Measurements from ENCODE around the gene GRIK5. TPM values are rescaled to one million over a fixed set of nuclear protein-coding genes. Genes with fewer than 3 reads are reported as not detected.
A peak's percentile ranks its signal among the peaks of the same experiment; 100 is the strongest.

Gene GRIK5
- polyA plus RNA-seq, 1 donor from 2014 or later = 22.4 TPM

GRCh38 chr19:41959056-41960053, 110.7 kb downstream of the GRIK5 start, which contains the start of gene RABAC1:
TSS of gene RABAC1 (minus strand) at chr19:41959321. CDS start at chr19:41959292, 29 bp downstream.
- TF ChIP-seq EP300 (conservative IDR thresholded peaks at IDR 0.05; ENCODE audit: poor library complexity, severe bottlenecking) = peak; percentile 42
- peak; percentile 76 for TF ChIP-seq CTCF (IDR thresholded peaks at IDR 0.05; ENCODE audit: poor library complexity, severe bottlenecking)
- no peak for TF ChIP-seq RAD21 (conservative IDR thresholded peaks at IDR 0.05)
- no peak for TF ChIP-seq EZH2 (IDR thresholded peaks at IDR 0.05; ENCODE audit: borderline replicate concordance, insufficient read depth, low read length, poor library complexity, severe bottlenecking)
- TF ChIP-seq MXI1 (conservative IDR thresholded peaks at IDR 0.05; ENCODE audit: poor library complexity, severe bottlenecking) = peak; percentile 51
- no peak for TF ChIP-seq TAF1 (IDR thresholded peaks at IDR 0.05; ENCODE audit: low read depth)
- peak; percentile 33 for TF ChIP-seq SMC3 (conservative IDR thresholded peaks at IDR 0.05; ENCODE audit: poor library complexity)
- peak; percentile 41 for TF ChIP-seq REST (IDR thresholded peaks at IDR 0.05; ENCODE audit: borderline replicate concordance)
- no peaks in the 10 kb centered on the region for H3K9me2 ChIP-seq (ENCODE audit: insufficient read depth, low read length)
- H3K27ac ChIP-seq (ENCODE audit: low read length) = peak within 1 kb of the TSS; percentile 77
- H3K4me3 ChIP-seq (ENCODE audit: low read length) = peak within 1 kb of the TSS; percentile 98
- no peaks in the 10 kb centered on the region for H3K79me2 ChIP-seq (replicated peaks; ENCODE audit: insufficient read depth, low read length)
- H4K20me1 ChIP-seq (ENCODE audit: insufficient read depth) = no peaks in the 10 kb centered on the region
- H3K36me3 ChIP-seq (ENCODE audit: insufficient read depth, low read length) = no peaks in the 10 kb centered on the region
- no peaks in the 10 kb centered on the region for H3K27me3 ChIP-seq (ENCODE audit: insufficient read depth, low read depth, low read length)
- peak within 1 kb of the TSS; percentile 48 for H2AFZ ChIP-seq (ENCODE audit: low read depth, low read length)
- H3F3A ChIP-seq (ENCODE audit: insufficient read depth, low read length, poor library complexity, severe bottlenecking) = no peaks in the 10 kb centered on the region
- H3K4me2 ChIP-seq (ENCODE audit: low read length) = peak within 1 kb of the TSS; percentile 72
- H3K9me3 ChIP-seq (ENCODE audit: low read length) = no peaks in the 10 kb centered on the region
- peak within 1 kb of the TSS; percentile 89 for H3K9ac ChIP-seq (ENCODE audit: low read length)

GRCh38 chr19:41958367-41959055, 111.5 kb downstream of the GRIK5 start:
- Histone ChIP-seq H3K27ac (ENCODE audit: low read length) (peak overlapping the region; percentile 77), H3K9me2 (ENCODE audit: insufficient read depth, low read length) (no peaks in the 10 kb centered on the region), H3K79me2 (replicated peaks; ENCODE audit: insufficient read depth, low read length) (no peaks in the 10 kb centered on the region), H3K27me3 (ENCODE audit: insufficient read depth, low read depth, low read length) (no peaks in the 10 kb centered on the region), H3K36me3 (ENCODE audit: insufficient read depth, low read length) (no peaks in the 10 kb centered on the region), H4K20me1 (ENCODE audit: insufficient read depth) (no peaks in the 10 kb centered on the region), H3K9ac (ENCODE audit: low read length) (peak overlapping the region; percentile 89), H3K9me3 (ENCODE audit: low read length) (no peaks in the 10 kb centered on the region), H3K4me2 (ENCODE audit: low read length) (peak overlapping the region; percentile 72), H2AFZ (ENCODE audit: low read depth, low read length) (peak overlapping the region; percentile 27), H3K4me3 (ENCODE audit: low read length) (peak overlapping the region; percentile 98), H3F3A (ENCODE audit: insufficient read depth, low read length, poor library complexity, severe bottlenecking) (no peaks in the 10 kb centered on the region)
- peak; percentile 40 for TF ChIP-seq MXI1 (conservative IDR thresholded peaks at IDR 0.05; ENCODE audit: poor library complexity, severe bottlenecking)
- no peak for TF ChIP-seq RAD21 (conservative IDR thresholded peaks at IDR 0.05)
- peak; percentile 57 for TF ChIP-seq POLR2AphosphoS5 (IDR thresholded peaks at IDR 0.05)
- TF ChIP-seq EP300 (conservative IDR thresholded peaks at IDR 0.05; ENCODE audit: poor library complexity, severe bottlenecking) = no peak
- no peak for TF ChIP-seq CTCF (IDR thresholded peaks at IDR 0.05; ENCODE audit: poor library complexity, severe bottlenecking)
- TF ChIP-seq REST (IDR thresholded peaks at IDR 0.05; ENCODE audit: borderline replicate concordance) = no peak
- no peak for TF ChIP-seq TAF1 (IDR thresholded peaks at IDR 0.05; ENCODE audit: low read depth)
- no peak for TF ChIP-seq SMC3 (conservative IDR thresholded peaks at IDR 0.05; ENCODE audit: poor library complexity)
- TF ChIP-seq EZH2 (IDR thresholded peaks at IDR 0.05; ENCODE audit: borderline replicate concordance, insufficient read depth, low read length, poor library complexity, severe bottlenecking) = no peak
